Measurements from ENCODE around the gene DNAH1.

The DNAH1 gene

DNA sequence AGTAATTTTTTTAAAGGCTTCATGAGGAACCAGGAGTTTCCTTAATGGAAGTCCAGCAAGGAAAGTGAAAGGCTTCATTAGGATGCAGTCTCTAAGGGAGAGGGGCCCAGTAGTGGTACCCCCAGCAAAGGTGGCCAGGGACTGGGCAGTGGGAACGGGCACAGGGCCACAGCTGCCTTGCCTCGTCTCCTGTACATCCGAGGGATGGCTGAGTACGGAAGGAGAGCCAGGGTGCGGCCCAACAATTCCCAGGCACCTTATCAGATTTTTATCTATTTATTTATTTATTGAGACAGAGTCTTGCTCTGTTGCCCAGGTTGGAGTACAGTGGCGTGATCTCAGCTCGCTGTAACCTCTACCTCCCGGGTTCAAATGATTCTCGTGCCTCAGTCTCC, 114.3 kb downstream of the DNAH1 start:
- TF ChIP-seq NFIC (IDR thresholded peaks at IDR 0.05), result no peak

DNA sequence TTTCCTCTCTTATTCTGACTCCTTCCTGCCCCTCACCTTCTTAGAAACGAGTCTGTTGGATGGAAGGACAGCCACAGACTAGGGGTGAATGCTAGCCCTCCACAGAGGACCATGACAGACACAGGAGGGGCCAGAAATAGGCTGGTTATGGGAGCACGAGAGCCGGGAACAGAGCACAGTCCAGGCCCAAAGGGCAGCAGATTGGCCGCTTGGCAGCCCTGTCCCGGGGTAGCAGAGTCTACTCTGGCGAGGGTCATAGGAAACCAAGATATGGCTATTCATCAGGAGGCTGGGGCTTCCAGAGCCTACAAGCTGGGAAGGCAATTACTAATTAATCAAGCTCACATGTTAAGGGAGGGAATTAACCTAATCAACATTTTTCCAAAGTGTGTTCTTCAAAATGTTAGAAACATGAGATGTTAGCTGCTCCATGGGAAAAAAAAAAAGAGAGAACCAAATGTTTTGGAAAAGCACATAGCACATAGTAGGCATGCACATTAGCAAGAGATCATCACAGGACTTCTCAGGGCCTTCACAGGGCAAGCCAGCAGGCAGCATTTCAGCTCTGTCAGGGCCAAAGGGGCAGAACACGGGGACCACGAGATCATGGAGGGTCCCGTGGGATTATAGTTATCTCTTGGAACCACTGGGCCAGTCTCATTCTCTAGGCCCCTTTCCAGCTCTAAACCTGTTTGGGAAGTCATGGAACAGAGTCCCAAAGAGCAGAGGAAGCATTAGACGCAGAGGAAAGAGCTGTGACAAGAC, 115.5 kb downstream of the DNAH1 start:
- TF ChIP-seq CEBPB (IDR thresholded peaks at IDR 0.05) (no peak), ZBTB7A (IDR thresholded peaks at IDR 0.05; ENCODE audit: low read depth) (no peak), EP300 (IDR thresholded peaks at IDR 0.05; ENCODE audit: borderline replicate concordance) (no peak), EGR1 (IDR thresholded peaks at IDR 0.05) (no peak), YY1 (IDR thresholded peaks at IDR 0.05; ENCODE audit: low read depth) (no peak), TAF1 (IDR thresholded peaks at IDR 0.05; ENCODE audit: low read depth) (no peak), TEAD4 (IDR thresholded peaks at IDR 0.05) (no peak), TCF12 (IDR thresholded peaks at IDR 0.05; ENCODE audit: low read depth) (no peak), CREB1 (IDR thresholded peaks at IDR 0.05; ENCODE audit: low read depth) (no peak), FOXM1 (IDR thresholded peaks at IDR 0.05; ENCODE audit: borderline replicate concordance, low read depth) (no peak), USF1 (IDR thresholded peaks at IDR 0.05) (no peak), RAD21 (IDR thresholded peaks at IDR 0.05; ENCODE audit: low read depth) (no peak)
- TF ChIP-seq, protein P1, sequence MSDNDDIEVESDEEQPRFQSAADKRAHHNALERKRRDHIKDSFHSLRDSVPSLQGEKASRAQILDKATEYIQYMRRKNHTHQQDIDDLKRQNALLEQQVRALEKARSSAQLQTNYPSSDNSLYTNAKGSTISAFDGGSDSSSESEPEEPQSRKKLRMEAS (IDR thresholded peaks at IDR 0.05), result no peak

GRCh38 chr3:52432225-52432624, 116.1 kb downstream of the DNAH1 start:
- no peak for TF ChIP-seq FOXM1 (IDR thresholded peaks at IDR 0.05; ENCODE audit: borderline replicate concordance, low read depth)

DNA sequence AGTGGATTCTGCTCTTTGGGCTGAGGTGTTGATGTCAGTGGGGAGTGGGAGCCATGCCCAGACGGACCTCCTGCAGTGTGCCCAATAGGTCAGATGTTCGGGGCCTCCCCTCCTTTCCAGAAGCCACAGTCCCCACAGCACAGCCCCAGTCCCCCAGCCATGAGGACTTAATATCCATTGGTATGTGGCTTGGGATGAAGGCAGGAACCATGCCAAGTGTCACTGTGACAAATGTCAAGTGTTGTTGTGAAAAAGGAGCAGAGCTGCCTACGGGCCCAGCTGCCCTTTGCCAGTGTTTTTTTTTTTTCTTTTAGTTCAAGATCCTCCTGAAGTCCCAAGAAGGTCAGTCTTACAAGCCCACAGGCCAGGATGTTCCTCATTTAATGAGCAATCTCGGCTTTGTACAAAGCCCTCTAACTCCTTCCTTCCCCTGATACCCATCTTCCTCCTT, 116.6 kb downstream of the DNAH1 start:
- TF ChIP-seq FOXM1 (IDR thresholded peaks at IDR 0.05; ENCODE audit: borderline replicate concordance, low read depth) (no peak), TAF1 (IDR thresholded peaks at IDR 0.05; ENCODE audit: low read depth) (no peak), YY1 (IDR thresholded peaks at IDR 0.05; ENCODE audit: low read depth) (no peak), RAD21 (IDR thresholded peaks at IDR 0.05; ENCODE audit: low read depth) (no peak), TCF12 (IDR thresholded peaks at IDR 0.05; ENCODE audit: low read depth) (no peak)
- TF ChIP-seq, protein P1 (IDR thresholded peaks at IDR 0.05), result no peak

- TF ChIP-seq TAF1 (IDR thresholded peaks at IDR 0.05; ENCODE audit: low read depth) (no peak), ZBTB7A (IDR thresholded peaks at IDR 0.05; ENCODE audit: low read depth) (no peak), CEBPB (IDR thresholded peaks at IDR 0.05) (no peak), FOXM1 (IDR thresholded peaks at IDR 0.05; ENCODE audit: borderline replicate concordance, low read depth) (no peak), RAD21 (IDR thresholded peaks at IDR 0.05; ENCODE audit: low read depth) (no peak), EP300 (IDR thresholded peaks at IDR 0.05; ENCODE audit: borderline replicate concordance) (no peak), EGR1 (IDR thresholded peaks at IDR 0.05) (no peak), NFIC (IDR thresholded peaks at IDR 0.05) (no peak), REST (IDR thresholded peaks at IDR 0.05; ENCODE audit: low read depth) (no peak), TCF12 (IDR thresholded peaks at IDR 0.05; ENCODE audit: low read depth) (no peak), CREB1 (IDR thresholded peaks at IDR 0.05; ENCODE audit: low read depth) (no peak), TEAD4 (IDR thresholded peaks at IDR 0.05) (no peak), USF1 (IDR thresholded peaks at IDR 0.05) (no peak), YY1 (IDR thresholded peaks at IDR 0.05; ENCODE audit: low read depth) (no peak)
- TF ChIP-seq, protein P1 (IDR thresholded peaks at IDR 0.05), result no peak
These were observed 117.3 kb downstream of the DNAH1 start for GRCh38 chr3:52433328-52433995.

GRCh38 chr3:52433996-52434479, 117.9 kb downstream of the DNAH1 start:
- TF ChIP-seq CREB1 (IDR thresholded peaks at IDR 0.05; ENCODE audit: low read depth), result no peak
- no peak for TF ChIP-seq FOXM1 (IDR thresholded peaks at IDR 0.05; ENCODE audit: borderline replicate concordance, low read depth)
- TF ChIP-seq EP300 (IDR thresholded peaks at IDR 0.05; ENCODE audit: borderline replicate concordance), result no peak
- TF ChIP-seq USF1 (IDR thresholded peaks at IDR 0.05), result no peak

Measured in Ishikawa (cell line).